Stimulated activated CD8-positive, alpha-beta memory T cell treated with anti-CD3 and anti-CD28 coated beads, Interleukin-15, amount 100 ng/mL, for 48 hours (primary cell): ENCODE measurements around the gene ZNF366.

Source experiments
- DNase-seq, 2 donors: peaks; one replicate each; pipeline ENCODE4 v3.0.0-alpha.2; 2020; ENCODE audit warnings: low read depth in 2 of 2

The ZNF366 gene

GRCh38 chr5:72518001-72518683 lies 10.9 kb upstream of the ZNF366 start:
- no peak for DNase-seq

GRCh38 chr5:72516916-72517315 lies 9.7 kb upstream of the ZNF366 start:
- no peak for DNase-seq

GRCh38 chr5:72515211-72515610 lies 8.0 kb upstream of the ZNF366 start:
- DNase-seq: no peak

- no peak for DNase-seq
These were observed 5.3 kb upstream of the ZNF366 start for GRCh38 chr5:72512593-72512860.

- DNase-seq: no peak
These were observed 4.8 kb upstream of the ZNF366 start for GRCh38 chr5:72511774-72512592.

GRCh38 chr5:72511366-72511765 lies 4.2 kb upstream of the ZNF366 start:
- DNase-seq: no peak

GRCh38 chr5:72510610-72511181 lies 3.5 kb upstream of the ZNF366 start:
- DNase-seq: no peak

- no peak for DNase-seq
These were observed 2.2 kb upstream of the ZNF366 start for GRCh38 chr5:72509401-72509800.

GRCh38 chr5:72508241-72509170 lies 1.3 kb upstream of the ZNF366 start:
- DNase-seq: no peak

- DNase-seq: no peak
These were observed 663 bp upstream of the ZNF366 start for GRCh38 chr5:72507907-72508238.

- DNase-seq: no peak
These were observed 1.1 kb downstream of the ZNF366 start for GRCh38 chr5:72506158-72506549.

GRCh38 chr5:72505539-72506157 lies 1.6 kb downstream of the ZNF366 start:
- no peak for DNase-seq

- no peak for DNase-seq
These were observed 2.2 kb downstream of the ZNF366 start for GRCh38 chr5:72505016-72505415.

GRCh38 chr5:72503888-72504491 lies 3.2 kb downstream of the ZNF366 start:
- no peak for DNase-seq

- no peak for DNase-seq
These were observed 5.7 kb downstream of the ZNF366 start for GRCh38 chr5:72501488-72501887.

- DNase-seq: no peak
These were observed 7.5 kb downstream of the ZNF366 start for GRCh38 chr5:72499730-72500129.

- no peak for DNase-seq
These were observed 8.1 kb downstream of the ZNF366 start for GRCh38 chr5:72499090-72499489.

- DNase-seq: no peak
These were observed 8.9 kb downstream of the ZNF366 start for GRCh38 chr5:72498284-72498683.

GRCh38 chr5:72497823-72498222 lies 9.4 kb downstream of the ZNF366 start:
- no peak for DNase-seq

GRCh38 chr5:72495410-72495809 lies 11.8 kb downstream of the ZNF366 start:
- DNase-seq: no peak

- DNase-seq: no peak
These were observed 12.5 kb downstream of the ZNF366 start for GRCh38 chr5:72494623-72495124.
